Measurements from ENCODE around the gene FANK1.

DNA sequence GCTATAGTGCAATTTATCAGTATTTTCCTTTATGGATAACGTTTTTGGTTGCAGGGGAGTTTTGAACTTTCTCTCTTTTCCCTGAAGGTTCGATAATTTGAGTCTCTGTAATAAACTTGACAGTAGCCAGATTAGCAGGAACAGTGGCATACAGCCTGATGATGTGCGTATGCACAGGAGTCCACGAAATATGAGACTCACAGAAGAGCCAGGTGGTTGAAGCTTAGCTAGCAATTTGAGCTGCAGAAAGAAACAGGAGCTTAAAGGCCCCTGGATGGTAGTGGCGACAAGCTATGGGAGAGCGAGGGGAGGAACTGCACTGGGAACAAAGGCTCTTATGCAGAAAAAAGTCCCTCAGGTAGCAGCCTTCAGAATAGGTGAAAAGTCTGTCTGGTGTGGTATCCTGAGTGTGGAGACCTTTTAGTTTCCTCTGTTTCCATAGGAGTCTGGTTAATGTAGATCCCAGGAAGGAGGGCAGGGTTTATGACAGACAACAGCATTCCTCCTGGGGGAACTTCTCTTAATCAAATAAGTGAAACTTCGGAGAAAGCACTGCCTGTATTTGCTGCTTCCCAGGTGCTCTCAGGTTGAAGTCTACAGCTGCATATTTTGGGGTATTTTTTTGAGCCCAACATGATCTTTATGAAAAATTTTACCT lies 32.7 kb downstream of the FANK1 start:
- TF ChIP-seq, protein P1, sequence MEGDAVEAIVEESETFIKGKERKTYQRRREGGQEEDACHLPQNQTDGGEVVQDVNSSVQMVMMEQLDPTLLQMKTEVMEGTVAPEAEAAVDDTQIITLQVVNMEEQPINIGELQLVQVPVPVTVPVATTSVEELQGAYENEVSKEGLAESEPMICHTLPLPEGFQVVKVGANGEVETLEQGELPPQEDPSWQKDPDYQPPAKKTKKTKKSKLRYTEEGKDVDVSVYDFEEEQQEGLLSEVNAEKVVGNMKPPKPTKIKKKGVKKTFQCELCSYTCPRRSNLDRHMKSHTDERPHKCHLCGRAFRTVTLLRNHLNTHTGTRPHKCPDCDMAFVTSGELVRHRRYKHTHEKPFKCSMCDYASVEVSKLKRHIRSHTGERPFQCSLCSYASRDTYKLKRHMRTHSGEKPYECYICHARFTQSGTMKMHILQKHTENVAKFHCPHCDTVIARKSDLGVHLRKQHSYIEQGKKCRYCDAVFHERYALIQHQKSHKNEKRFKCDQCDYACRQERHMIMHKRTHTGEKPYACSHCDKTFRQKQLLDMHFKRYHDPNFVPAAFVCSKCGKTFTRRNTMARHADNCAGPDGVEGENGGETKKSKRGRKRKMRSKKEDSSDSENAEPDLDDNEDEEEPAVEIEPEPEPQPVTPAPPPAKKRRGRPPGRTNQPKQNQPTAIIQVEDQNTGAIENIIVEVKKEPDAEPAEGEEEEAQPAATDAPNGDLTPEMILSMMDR (IDR thresholded peaks at IDR 0.05) = no peak
- TF ChIP-seq POLR2A (IDR thresholded peaks at IDR 0.05) = no peak

Data from heart left ventricle (tissue), 13 donors.